Heart left ventricle (tissue), 16 donors: ENCODE measurements around the gene MICAL2. TPM values are rescaled to one million over a fixed set of nuclear protein-coding genes. Genes with fewer than 3 reads are reported as not detected.

Experiments used
- ATAC-seq, 4 donors: fragments of 200-7000 bp; cut with Tn5 transposase; one replicate each; pipeline ENCODE4 v1.9.1; 2020 to 2022; ENCODE audit warnings: moderate library complexity in 4 of 4, mild to moderate bottlenecking in 3 of 4, moderate number of reproducible peaks in 1 of 4
- DNase-seq, 5 donors: peaks; one replicate each; pipeline ENCODE4 v3.0.0-alpha.2; 2020
- H3K27ac ChIP-seq, 12 donors: fragments of 200-600 bp; sonication (generic) in 4 of 12; one replicate each; pipeline versions ENCODE4 v1.5.0 to v1.8.0; 2016 to 2022; ENCODE audit warnings: mild to moderate bottlenecking in 2 of 12
- H3K27me3 ChIP-seq, 9 donors: fragments of 200-600 bp; sonication (generic) in 2 of 9; one replicate each; pipeline versions ENCODE4 v1.5.1 to v1.8.0; 2016 to 2022; ENCODE audit warnings: mild to moderate bottlenecking in 3 of 9
- H3K36me3 ChIP-seq, 9 donors: fragments of 200-600 bp; sonication (generic) in 2 of 9; one replicate each; pipeline versions ENCODE4 v1.5.0 to v1.8.0; 2018 to 2022; ENCODE audit warnings: mild to moderate bottlenecking in 2 of 9
- H3K4me1 ChIP-seq, 12 donors: fragments of 200-600 bp; sonication (generic) in 4 of 12; one replicate each; pipeline versions ENCODE4 v1.5.0 to v1.8.0; 2016 to 2022; ENCODE audit warnings: mild to moderate bottlenecking in 3 of 12
- H3K4me3 ChIP-seq, 12 donors: fragments of 200-600 bp; sonication (generic) in 4 of 12; one replicate each; pipeline versions ENCODE4 v1.5.0 to v1.8.0; 2017 to 2022; ENCODE audit warnings: mild to moderate bottlenecking in 9 of 12, moderate library complexity in 4 of 12
- H3K9me3 ChIP-seq, 12 donors: fragments of 200-600 bp; sonication (generic) in 4 of 12; one replicate each; pipeline versions ENCODE4 v1.5.0 to v1.8.0; 2016 to 2022; ENCODE audit warnings: mild to moderate bottlenecking in 1 of 12
- CTCF ChIP-seq, 12 donors: fragments of 200-600 bp; sonication (generic) in 4 of 12; IDR thresholded peaks; one replicate each; pipeline versions ENCODE4 v1.5.0 to v1.8.0; 2018 to 2022; ENCODE audit warnings: antibody characterized with exemption in 12 of 12, mild to moderate bottlenecking in 5 of 12
- POLR2A ChIP-seq, 2 donors: fragments of 450-650 bp; IDR thresholded peaks; one replicate each; pipeline ENCODE4 v1.6.1; 2017; ENCODE audit warnings: antibody characterized with exemption in 2 of 2, mild to moderate bottlenecking in 2 of 2, moderate library complexity in 2 of 2
- WGBS, 4 donors: extraction: QIAGEN DNeasy Blood & Tissue Kit in 2 of 4; methylation state at CpG; one replicate each; pipeline versions ENCODE4 v1.1.5 to v1.1.7; 2013 to 2018; 5-methylcytosine and 5-hydroxymethylcytosine counted together
- intact Hi-C, 10 donors: fragments of 100-400 bp; cut with DNase I; formaldehyde crosslinking; loops; one replicate each; pipeline versions ENCODE4 v1.11.1 to v1.14.2; 2022
- polyA plus RNA-seq, 2 donors: library from polyadenylated mRNA; stranded (reverse); fragments of 200-250 nt; gene quantifications; one replicate each; pipeline ENCODE4 v1.2.3, GENCODE V29; 2013
- total RNA-seq, 9 donors: library from RNA; depleted of rRNA in 2 of 9; stranded (reverse); fragments of >200 nt in 2 of 9; fragmentation: NEBNext Ultra II Directional in 3 of 9; extraction: Animal tissue kit (Norgen Biotek cat#: 25700) in 3 of 9; gene quantifications; one replicate each; pipeline versions ENCODE4 v1.1.0 to v1.2.4, GENCODE V29; 2016 to 2023
- donor health status: ischemic (EF 13 %, LVEDD 7.1; RV severe dilation, severe dysfunction).
- donor health status: healthy with polysubstance abuse.
- donor health status: DM: no; HTN: yes; CAD: no.
- donor health status: DM: no; HTN: no; CAD: no.
- donor health status: ischemic (EF 25% LVEDD 6.9; RV normal size, moderate dysfunction).
- donor health status: ischemic (EF 25% LVEDD 5.7; RV mildly dilated, moderate dysfunction).
- donor health status: healthy.
- donor health status: DM: yes; HTN: yes; CAD: no.
- donor health status: ischemic (EF 35%, LVEDD 5.7; RV mildly dilated, moderate dysfunction).
- donor health status: nonischemic (EF 11% LVEDD 7.7; RV severe dilation, severe dysfunction).
- donor health status: DM: yes; HTN: yes; CAD: no.
- donor health status: PGD.
- donor health status: ischemic (EF 29% LVEDD 5.4; RV normal size, mild dysfunction).
- donor health status: nonischemic (EF 23%, LVEDD 6.1; RV moderate dilation, normal function).

MICAL2 gene
- total and polyA plus RNA-seq, 11 donors: 37.6 to 110 (median 86.4) TPM

GRCh38 chr11:12204506-12204905 lies 94.1 kb downstream of the MICAL2 start:
- TF ChIP-seq CTCF (IDR thresholded peaks at IDR 0.05) (no peak), POLR2A (IDR thresholded peaks at IDR 0.05) (no peak)
- intact Hi-C loops: no loop called here
- Histone ChIP-seq H3K4me3 (no peak overlapping the region), H3K4me1 (peaks cover 4 to 31% (median 26%) of the 10 kb centered on the region in 12 donors), H3K27ac (no peak overlapping the region), H3K9me3 (no peaks in the 10 kb centered on the region), H3K36me3 (peaks cover 0 to 56% (median 39%) of the 10 kb centered on the region in 9 donors), H3K27me3 (no peaks in the 10 kb centered on the region)
- WGBS, 4 donors: 98 to 100% (median 99%) methylated on average over 1 of the region's 1 CpG
- DNase-seq: no peak
- no peak for ATAC-seq

- ATAC-seq: no peak
- H3K36me3 ChIP-seq: peaks cover 0 to 64% (median 48%) of the 10 kb centered on the region in 9 donors
- no peak for DNase-seq
- H3K27me3 ChIP-seq: no peaks in the 10 kb centered on the region
- TF ChIP-seq CTCF (IDR thresholded peaks at IDR 0.05): no peak
- TF ChIP-seq POLR2A (IDR thresholded peaks at IDR 0.05): no peak
- no peak overlapping the region for H3K27ac ChIP-seq
- H3K4me3 ChIP-seq: no peak overlapping the region
- H3K4me1 ChIP-seq: peaks cover 3 to 23% (median 18%) of the 10 kb centered on the region in 12 donors
- intact Hi-C loops: no loop called here
- no peaks in the 10 kb centered on the region for H3K9me3 ChIP-seq
These were observed 94.9 kb downstream of the MICAL2 start for GRCh38 chr11:12205330-12205729.

- peaks cover 0 to 11% (median 6%) of the 10 kb centered on the region in 12 donors for H3K4me1 ChIP-seq
- intact Hi-C loops: no loop called here
- no peaks in the 10 kb centered on the region for H3K9me3 ChIP-seq
- 65 to 78% (median 73%) methylated on average over 3 of the region's 3 CpGs for WGBS, 4 donors
- no peak for DNase-seq
- H3K27ac ChIP-seq: no peak overlapping the region
- TF ChIP-seq POLR2A (IDR thresholded peaks at IDR 0.05): no peak
- TF ChIP-seq CTCF (IDR thresholded peaks at IDR 0.05): no peak
- peaks cover 0 to 76% (median 52%) of the 10 kb centered on the region in 9 donors for H3K36me3 ChIP-seq
- H3K27me3 ChIP-seq: no peaks in the 10 kb centered on the region
- H3K4me3 ChIP-seq: no peak overlapping the region
- peak in 3 of 4 donors; percentile 41 to 56 (median 45) for ATAC-seq
These were observed 96.1 kb downstream of the MICAL2 start for GRCh38 chr11:12206529-12206928.

GRCh38 chr11:12207384-12208150 lies 97.2 kb downstream of the MICAL2 start:
- intact Hi-C loops: no loop called here
- H3K9me3 ChIP-seq: no peaks in the 10 kb centered on the region
- TF ChIP-seq POLR2A (IDR thresholded peaks at IDR 0.05): no peak
- no peak for TF ChIP-seq CTCF (IDR thresholded peaks at IDR 0.05)
- no peak overlapping the region for H3K27ac ChIP-seq
- H3K4me3 ChIP-seq: no peak overlapping the region
- ATAC-seq (no peak), DNase-seq (no peak)
- WGBS, 4 donors: 80 to 91% (median 86%) methylated on average over 9 of the region's 9 CpGs
- no peaks in the 10 kb centered on the region for H3K27me3 ChIP-seq
- peaks cover 0 to under 1% (median 0%) of the 10 kb centered on the region in 12 donors for H3K4me1 ChIP-seq
- peaks cover 0 to 86% (median 56%) of the 10 kb centered on the region in 9 donors for H3K36me3 ChIP-seq
